Measurements from ENCODE around the gene PRDM5. TPM values are rescaled to one million over a fixed set of nuclear protein-coding genes. Genes with fewer than 3 reads are reported as not detected.

PRDM5 gene
- total and polyA plus RNA-seq, 2 of the 13 experiments (the other 11 are each of a cell fraction or from before 2014, with no cell fraction given), result not detected

- no TSS peak for BruUV-seq (replicated peaks)
- no peak overlapping the region for H2AFZ ChIP-seq (ENCODE audit: low read length)
- TF ChIP-seq NAIF1 (CRISPR knock-in tag; IDR thresholded peaks at IDR 0.05; ENCODE audit: borderline replicate concordance), result no peak
- TF ChIP-seq TBL1XR1 (IDR thresholded peaks at IDR 0.05; ENCODE audit: borderline replicate concordance, low read length, partially characterized antibody), result no peak
- TF ChIP-seq FOXJ3 (CRISPR knock-in tag; IDR thresholded peaks at IDR 0.05; ENCODE audit: borderline replicate concordance), result no peak
- TF ChIP-seq EP300 (IDR thresholded peaks at IDR 0.05; ENCODE audit: low read depth in 2 of 2, low read length in 2 of 2), result no peak
- no peak for TF ChIP-seq EP300 (CRISPR knock-in tag; IDR thresholded peaks at IDR 0.05; ENCODE audit: borderline replicate concordance)
- TF ChIP-seq SMYD3 (CRISPR knock-in tag; IDR thresholded peaks at IDR 0.05), result no peak
- no peak for TF ChIP-seq DR1 (CRISPR knock-in tag; IDR thresholded peaks at IDR 0.05)
- TF ChIP-seq HMGXB3 (CRISPR knock-in tag; IDR thresholded peaks at IDR 0.05; ENCODE audit: borderline replicate concordance), result no peak
- TF ChIP-seq TBX2 (CRISPR knock-in tag; IDR thresholded peaks at IDR 0.05; ENCODE audit: borderline replicate concordance), result no peak
- no peak for TF ChIP-seq JUNB (CRISPR knock-in tag; IDR thresholded peaks at IDR 0.05; ENCODE audit: borderline replicate concordance)
- TF ChIP-seq ZBTB20 (CRISPR knock-in tag; IDR thresholded peaks at IDR 0.05; ENCODE audit: borderline replicate concordance, low read depth), result no peak
- no peak for TF ChIP-seq ZNF441 (CRISPR knock-in tag; IDR thresholded peaks at IDR 0.05; ENCODE audit: borderline replicate concordance)
- TF ChIP-seq ZBTB14 (CRISPR knock-in tag; IDR thresholded peaks at IDR 0.05), result no peak
- no peak for TF ChIP-seq ZNF577 (CRISPR knock-in tag; IDR thresholded peaks at IDR 0.05; ENCODE audit: borderline replicate concordance, low read depth)
- no peak for TF ChIP-seq XBP1 (CRISPR knock-in tag; IDR thresholded peaks at IDR 0.05)
- H4K20me1 ChIP-seq (ENCODE audit: insufficient read depth, low read length), result no peaks in the 10 kb centered on the region
- ChIA-PET CTCF (ENCODE audit: low intra/inter-chr PET ratio, low total read pairs) (no interaction called here), POLR2A (no interaction called here)
- intact Hi-C loops (cut with micrococcal nuclease; ENCODE audit: unreplicated experiment), result no loop called here
- no peak overlapping the region for H3K9ac ChIP-seq (ENCODE audit: insufficient read depth, low read depth, low read length)
- in situ Hi-C loops (cut with HindIII; ENCODE audit: extremely low pct_ligation_motif_present, low pct_unique_long_range_greater_than_20kb), result no loop called here
- H3K27me3 ChIP-seq (ENCODE audit: control insufficient read depth in 1 of 2, insufficient read depth in 2 of 2, low read length in 2 of 2), result no peaks in the 10 kb centered on the region
- 0% methylated on average over 2 of the region's 2 CpGs for WGBS (ENCODE audit: low lambda C conversion rate)
- no peak overlapping the region for H3K4me2 ChIP-seq (ENCODE audit: low read depth, low read length)
- no peaks in the 10 kb centered on the region for H3K9me3 ChIP-seq (ENCODE audit: low read length)
- DNase-seq (ENCODE audit: low spot score), result no peak
- no peaks in the 10 kb centered on the region for H3K79me2 ChIP-seq (ENCODE audit: insufficient read depth, low read length)
- no peaks in the 10 kb centered on the region for H3K36me3 ChIP-seq (replicated peaks in 1 of 2; ENCODE audit: control insufficient read depth in 1 of 2, insufficient read depth in 2 of 2, low read length in 2 of 2)
- no peaks in the 10 kb centered on the region for H3K4me1 ChIP-seq (ENCODE audit: insufficient read depth, low read length)
- no peak for ATAC-seq
- no peak overlapping the region for H3K4me3 ChIP-seq (replicated peaks in 1 of 3; ENCODE audit: insufficient read depth in 1 of 3, low read depth in 2 of 3, low read length in 3 of 3)
- H3K27ac ChIP-seq (ENCODE audit: extremely low read length, insufficient read depth, low read length), result no peak overlapping the region
- FAIRE-seq, result no peak
These were observed 57.6 kb downstream of the PRDM5 start for GRCh38 chr4:120864969-120865368.
